Measurements from ENCODE around the gene SYCN.

DNA sequence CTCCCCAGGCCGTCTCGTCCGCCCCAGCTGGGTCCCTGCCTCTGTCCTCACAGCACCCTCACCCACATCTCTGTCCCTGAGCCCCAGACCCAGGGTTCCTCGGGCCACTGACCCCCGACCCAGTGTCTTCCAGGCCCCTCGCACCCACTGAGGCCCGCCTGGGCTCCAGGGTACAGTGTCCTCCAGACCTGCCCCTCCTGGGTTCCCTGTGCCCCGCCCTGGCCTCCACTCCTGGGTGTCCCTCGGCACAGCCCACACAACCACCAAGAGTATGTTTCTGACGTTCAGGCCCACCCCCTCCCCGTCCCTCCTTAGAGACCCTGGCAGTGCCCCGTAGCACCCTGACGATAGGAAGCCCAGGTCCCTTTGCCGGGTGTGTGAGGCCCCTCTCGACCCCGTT is 29.9 kb downstream of the SYCN start:
- TF ChIP-seq, protein P1, sequence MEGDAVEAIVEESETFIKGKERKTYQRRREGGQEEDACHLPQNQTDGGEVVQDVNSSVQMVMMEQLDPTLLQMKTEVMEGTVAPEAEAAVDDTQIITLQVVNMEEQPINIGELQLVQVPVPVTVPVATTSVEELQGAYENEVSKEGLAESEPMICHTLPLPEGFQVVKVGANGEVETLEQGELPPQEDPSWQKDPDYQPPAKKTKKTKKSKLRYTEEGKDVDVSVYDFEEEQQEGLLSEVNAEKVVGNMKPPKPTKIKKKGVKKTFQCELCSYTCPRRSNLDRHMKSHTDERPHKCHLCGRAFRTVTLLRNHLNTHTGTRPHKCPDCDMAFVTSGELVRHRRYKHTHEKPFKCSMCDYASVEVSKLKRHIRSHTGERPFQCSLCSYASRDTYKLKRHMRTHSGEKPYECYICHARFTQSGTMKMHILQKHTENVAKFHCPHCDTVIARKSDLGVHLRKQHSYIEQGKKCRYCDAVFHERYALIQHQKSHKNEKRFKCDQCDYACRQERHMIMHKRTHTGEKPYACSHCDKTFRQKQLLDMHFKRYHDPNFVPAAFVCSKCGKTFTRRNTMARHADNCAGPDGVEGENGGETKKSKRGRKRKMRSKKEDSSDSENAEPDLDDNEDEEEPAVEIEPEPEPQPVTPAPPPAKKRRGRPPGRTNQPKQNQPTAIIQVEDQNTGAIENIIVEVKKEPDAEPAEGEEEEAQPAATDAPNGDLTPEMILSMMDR (IDR thresholded peaks at IDR 0.05 in 2 of 3, conservative IDR thresholded peaks at IDR 0.05 in 1 of 3; ENCODE audit: borderline replicate concordance in 1 of 3, insufficient read depth in 1 of 3, low read depth in 2 of 3, low read length in 2 of 3), result no peak
- no peak for TF ChIP-seq POLR2AphosphoS5 (IDR thresholded peaks at IDR 0.05; ENCODE audit: low read depth, low read length)

Data from HCT116 (cell line).